IMR-90 (cell line): ENCODE data around the gene KPNA5. TPM values are rescaled to one million over a fixed set of nuclear protein-coding genes. Genes with fewer than 3 reads are reported as not detected.
"Not testable (repeated sequence)": the region's sequence is repeated elsewhere in the genome, so short reads cannot be mapped to it uniquely, and the experiment has no call there.

Experiments used
- ATAC-seq: fragments of 200-7000 bp; cut with Tn5 transposase; 2 replicates; pipeline ENCODE4 v1.9.1; 2020; ENCODE audit warnings: low read depth, mild to moderate bottlenecking, moderate library complexity
- BruUV-seq: library from RNA; stranded (reverse); fragments of 400-500 nt; replicated peaks from 2 replicates; lab custom pipeline; 2021; lab: Mats Ljungman, UMichigan
- CTCF ChIA-PET: fragments of 300-600 bp; formaldehyde crosslinking; extraction: SDS; loops from one replicate; lab custom pipeline; 2021; ENCODE audit warnings: antibody characterized with exemption; lab: Yijun Ruan, JAX
- POLR2A ChIA-PET: fragments of 300-600 bp; sonication (Branson Sonifier 250); formaldehyde crosslinking; loops from one replicate; lab custom pipeline; 2022; ENCODE audit warnings: antibody characterized with exemption; ENCODE audit not compliant: unreplicated experiment; lab: Charles Lee
- DNase-seq: peaks from one replicate; pipeline ENCODE4 v3.0.0; 2013
- H2AFZ ChIP-seq: replicated peaks from 2 replicates; pipeline ENCODE3; 2013; ENCODE audit warnings: low read length, mild to moderate bottlenecking; ENCODE audit not compliant: poor library complexity
- H2AK5ac ChIP-seq: 2 replicates; pipeline ENCODE4 v1.6.1; 2013; ENCODE audit warnings: low read depth, low read length, inconsistent platforms
- H2AK9ac ChIP-seq: replicated peaks from 2 replicates; pipeline ENCODE3; 2013; ENCODE audit warnings: mild to moderate bottlenecking, low read depth, low read length, moderate library complexity; ENCODE audit not compliant: poor library complexity
- H2BK120ac ChIP-seq: 2 replicates; pipeline ENCODE4 v1.6.1; 2013; ENCODE audit warnings: low read depth, low read length, inconsistent platforms
- H2BK15ac ChIP-seq: 3 replicates; pipeline ENCODE4 v1.6.1; 2013; ENCODE audit warnings: low read depth, low read length, inconsistent platforms
- H2BK20ac ChIP-seq: 2 replicates; pipeline ENCODE4 v1.6.1; 2013; ENCODE audit warnings: low read depth, mild to moderate bottlenecking, inconsistent platforms, low read length, moderate library complexity
- H2BK5ac ChIP-seq: 2 replicates; pipeline ENCODE4 v1.6.1; 2013; ENCODE audit warnings: mild to moderate bottlenecking, low read depth, low read length, inconsistent platforms; ENCODE audit not compliant: poor library complexity, severe bottlenecking
- H3K14ac ChIP-seq: replicated peaks from 2 replicates; pipeline ENCODE4 v1.6.1; 2013; ENCODE audit warnings: low read depth, low read length, inconsistent platforms
- H3K18ac ChIP-seq: 2 replicates; pipeline ENCODE4 v1.6.1; 2013; ENCODE audit warnings: low read depth, low read length, control low read depth
- H3K23ac ChIP-seq: 2 replicates; pipeline ENCODE4 v1.6.1; 2013; ENCODE audit warnings: low read depth, low read length, inconsistent platforms
- H3K27ac ChIP-seq: 2 replicates; pipeline ENCODE4 v1.5.1; 2013; ENCODE audit warnings: mild to moderate bottlenecking, control low read depth, low read length; ENCODE audit not compliant: insufficient read depth
- H3K27me3 ChIP-seq: 2 replicates; pipeline ENCODE4 v1.6.1; 2013; ENCODE audit warnings: low read length; ENCODE audit not compliant: control insufficient read depth, insufficient read depth
- H3K36me3 ChIP-seq: 2 replicates; pipeline ENCODE4 v1.6.1; 2013; ENCODE audit warnings: low read length, mixed read lengths; ENCODE audit not compliant: control insufficient read depth, insufficient read depth
- H3K4ac ChIP-seq: 2 replicates; pipeline ENCODE4 v1.6.1; 2013; ENCODE audit warnings: low read depth, low read length, inconsistent platforms
- H3K4me1 ChIP-seq: 2 replicates; pipeline ENCODE4 v1.6.1; 2013; ENCODE audit warnings: low read length, mixed read lengths; ENCODE audit not compliant: control insufficient read depth, insufficient read depth
- H3K4me2 ChIP-seq: 2 replicates; pipeline ENCODE4 v1.6.1; 2013; ENCODE audit warnings: low read depth, mild to moderate bottlenecking, control low read depth, low read length, moderate library complexity
- H3K4me3 ChIP-seq: 2 replicates; pipeline ENCODE4 v1.5.1; 2013; ENCODE audit warnings: low read depth, mild to moderate bottlenecking, control low read depth, low read length, moderate library complexity; ENCODE audit not compliant: insufficient read depth
- H3K56ac ChIP-seq: 2 replicates; pipeline ENCODE4 v1.6.1; 2013; ENCODE audit warnings: low read length, inconsistent platforms; ENCODE audit not compliant: insufficient read depth; ENCODE audit errors: extremely low read depth
- H3K79me1 ChIP-seq, 2 experiments: 2 replicates each; pipeline ENCODE4 v1.6.1; 2013; ENCODE audit warnings: low read length in 2 of 2, inconsistent platforms in 1 of 2, low read depth in 1 of 2
- H3K9ac ChIP-seq: 2 replicates; pipeline ENCODE4 v1.6.1; 2013; ENCODE audit warnings: low read depth, low read length, control low read depth
- H3K9me1 ChIP-seq: 2 replicates; pipeline ENCODE4 v1.6.1; 2013; ENCODE audit warnings: low read length, inconsistent platforms; ENCODE audit not compliant: insufficient read depth
- H3K9me3 ChIP-seq: 2 replicates; pipeline ENCODE4 v1.6.1; 2013; ENCODE audit warnings: low read length; ENCODE audit not compliant: control insufficient read depth, insufficient read depth
- H4K20me1 ChIP-seq: 2 replicates; pipeline ENCODE4 v1.6.1; 2013; ENCODE audit warnings: low read length, inconsistent platforms; ENCODE audit not compliant: insufficient read depth
- H4K5ac ChIP-seq: 2 replicates; pipeline ENCODE4 v1.6.1; 2013; ENCODE audit warnings: mild to moderate bottlenecking, low read depth, low read length, control low read depth
- H4K8ac ChIP-seq, 2 experiments: 2 replicates each; pipeline ENCODE4 v1.6.1; 2013; ENCODE audit warnings: low read depth in 2 of 2, low read length in 2 of 2, control low read depth in 1 of 2, inconsistent platforms in 1 of 2
- H4K91ac ChIP-seq: 2 replicates; pipeline ENCODE4 v1.6.1; 2013; ENCODE audit warnings: low read depth, low read length, inconsistent platforms; ENCODE audit not compliant: insufficient read depth
- WGBS, 2 experiments: methylation state at CpG; one replicate each; pipeline versions ENCODE4 v1.1.5 to v1.1.7; 2013; ENCODE audit warnings: missing lambda C conversion rate in 2 of 2; ENCODE audit not compliant: insufficient read length in 1 of 2; ENCODE audit errors: extremely low coverage in 2 of 2; 5-methylcytosine and 5-hydroxymethylcytosine counted together
- dilution Hi-C: fragments of 300-500 bp; cut with HindIII; formaldehyde crosslinking; loops from one replicate; pipeline ENCODE4 v1.14.3; 2018; ENCODE audit warnings: low sequenced_read_pairs; ENCODE audit not compliant: unreplicated experiment
- in situ Hi-C: fragments of 300-500 bp; cut with MboI; formaldehyde crosslinking; loops from 3 replicates; pipeline ENCODE4 v1.14.3; 2019; ENCODE audit warnings: low sequenced_read_pairs, inconsistent platforms, mixed read lengths
- intact Hi-C: fragments of 100-400 bp; cut with micrococcal nuclease; formaldehyde crosslinking; loops from 2 replicates; pipeline ENCODE4 v1.10.0; 2022
- polyA plus RNA-seq, 3 experiments: library from polyadenylated mRNA; depleted of rRNA; stranded (reverse); fragments of >200 nt; gene quantifications; 2 replicates each; pipeline ENCODE4 v1.2.3, GENCODE V29; 2012; ENCODE audit warnings: low replicate concordance in 1 of 3
- total RNA-seq: library from RNA; depleted of rRNA; stranded (reverse); fragments of >200 nt; gene quantifications from 2 replicates; pipeline ENCODE4 v1.2.3, GENCODE V29; 2012

The KPNA5 gene
- total and polyA plus RNA-seq, 2 of the 4 experiments (the other 2 are of a cell fraction) = 2.2 to 5.9 TPM

DNA sequence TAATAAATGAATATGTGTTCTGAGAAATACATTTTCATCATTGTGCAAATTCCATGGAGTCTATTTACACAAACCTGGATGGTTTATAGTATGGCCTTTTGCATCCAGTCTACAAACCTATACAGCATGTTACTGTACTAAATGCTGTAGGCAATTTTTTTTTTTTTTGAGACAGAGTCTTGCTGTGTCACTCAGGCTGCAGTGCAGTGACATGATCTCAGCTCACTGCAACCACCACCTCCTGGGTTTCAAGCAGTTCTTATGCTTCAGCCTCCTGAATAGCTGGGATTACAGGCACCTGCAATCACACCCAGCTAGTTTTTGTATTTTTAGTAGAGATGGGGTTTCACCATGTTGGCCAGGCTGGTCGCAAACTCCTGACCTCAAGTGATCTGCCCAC lies 22.9 kb downstream of the KPNA5 start:
- H3K9me1 ChIP-seq, H3K4me1 ChIP-seq, H3K56ac ChIP-seq, dilution Hi-C loops, H3K4me3 ChIP-seq, H3K4ac ChIP-seq, BruUV-seq, H3K9ac ChIP-seq, H3K23ac ChIP-seq, intact Hi-C loops, in situ Hi-C loops, ATAC-seq, H3K27ac ChIP-seq, H2BK120ac ChIP-seq, H2BK20ac ChIP-seq, POLR2A ChIA-PET, H3K4me2 ChIP-seq, H3K9me3 ChIP-seq, H2AFZ ChIP-seq, H4K20me1 ChIP-seq, CTCF ChIA-PET, H2BK15ac ChIP-seq, H2AK5ac ChIP-seq, H4K5ac ChIP-seq, DNase-seq, H3K79me1 ChIP-seq, H4K91ac ChIP-seq, H3K27me3 ChIP-seq, H2BK5ac ChIP-seq, H2AK9ac ChIP-seq, H4K8ac ChIP-seq, H3K18ac ChIP-seq, H3K14ac ChIP-seq: not testable (repeated sequence)
- peaks cover 10% of the 10 kb centered on the region for H3K36me3 ChIP-seq
- WGBS, 2 experiments = no CpG with 5 or more reads among the region's 1 CpG
